ENCODE measurements around the gene CLNK.

DNA sequence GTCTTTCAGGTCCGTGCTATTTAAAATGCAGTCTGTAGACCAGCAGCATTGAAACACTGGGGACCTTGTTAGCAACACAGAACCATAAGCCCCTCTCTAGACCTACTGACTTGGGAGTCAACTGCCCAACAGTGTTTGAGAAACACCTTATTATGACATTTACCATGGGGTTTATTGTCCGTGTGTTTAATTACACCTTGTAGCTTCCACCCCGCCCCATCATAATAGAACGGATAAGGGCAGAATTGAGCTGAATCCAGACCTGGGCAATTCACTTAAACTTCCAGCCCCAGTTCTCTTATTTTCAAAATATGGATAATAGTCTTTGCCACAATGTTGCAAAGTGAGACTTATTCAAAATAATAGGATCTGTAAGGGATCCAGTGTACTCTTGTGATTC lies 30.6 kb upstream of the CLNK start:
- TF ChIP-seq, protein P1, sequence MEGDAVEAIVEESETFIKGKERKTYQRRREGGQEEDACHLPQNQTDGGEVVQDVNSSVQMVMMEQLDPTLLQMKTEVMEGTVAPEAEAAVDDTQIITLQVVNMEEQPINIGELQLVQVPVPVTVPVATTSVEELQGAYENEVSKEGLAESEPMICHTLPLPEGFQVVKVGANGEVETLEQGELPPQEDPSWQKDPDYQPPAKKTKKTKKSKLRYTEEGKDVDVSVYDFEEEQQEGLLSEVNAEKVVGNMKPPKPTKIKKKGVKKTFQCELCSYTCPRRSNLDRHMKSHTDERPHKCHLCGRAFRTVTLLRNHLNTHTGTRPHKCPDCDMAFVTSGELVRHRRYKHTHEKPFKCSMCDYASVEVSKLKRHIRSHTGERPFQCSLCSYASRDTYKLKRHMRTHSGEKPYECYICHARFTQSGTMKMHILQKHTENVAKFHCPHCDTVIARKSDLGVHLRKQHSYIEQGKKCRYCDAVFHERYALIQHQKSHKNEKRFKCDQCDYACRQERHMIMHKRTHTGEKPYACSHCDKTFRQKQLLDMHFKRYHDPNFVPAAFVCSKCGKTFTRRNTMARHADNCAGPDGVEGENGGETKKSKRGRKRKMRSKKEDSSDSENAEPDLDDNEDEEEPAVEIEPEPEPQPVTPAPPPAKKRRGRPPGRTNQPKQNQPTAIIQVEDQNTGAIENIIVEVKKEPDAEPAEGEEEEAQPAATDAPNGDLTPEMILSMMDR (IDR thresholded peaks at IDR 0.05; ENCODE audit: poor library complexity) = no peak
- TF ChIP-seq EZH2phosphoT487 (IDR thresholded peaks at IDR 0.05; ENCODE audit: low read depth, severe bottlenecking, unreplicated experiment) (no peak), EZH2 (IDR thresholded peaks at IDR 0.05; ENCODE audit: borderline replicate concordance) (no peak)
